Left lung (tissue), 10 donors: ENCODE data around the gene FEM1C. TPM values are rescaled to one million over a fixed set of nuclear protein-coding genes. Genes with fewer than 3 reads are reported as not detected.

ENCODE experiments used
- ATAC-seq: fragments of 200-7000 bp; cut with Tn5 transposase; one replicate; pipeline ENCODE4 v1.9.1; 2020; ENCODE audit warnings: moderate library complexity
- DNase-seq, 4 donors: peaks; one replicate each; pipeline ENCODE4 v3.0.0-alpha.2; 2013 to 2020
- H3K27ac ChIP-seq, 2 donors: fragments of 200-600 bp; sonication (generic) in 1 of 2; one replicate each; pipeline versions ENCODE4 v1.5.0 to v1.8.0; 2020 to 2021
- H3K27me3 ChIP-seq, 2 donors: fragments of 200-600 bp; sonication (generic) in 1 of 2; one replicate each; pipeline versions ENCODE4 v1.5.0 to v1.8.0; 2020 to 2021
- H3K36me3 ChIP-seq, 2 donors: fragments of 200-600 bp; sonication (generic) in 1 of 2; one replicate each; pipeline versions ENCODE4 v1.5.0 to v1.8.0; 2020 to 2021
- H3K4me1 ChIP-seq, 2 donors: fragments of 200-600 bp; one replicate each; pipeline ENCODE4 v1.8.0; 2021
- H3K4me3 ChIP-seq, 2 donors: fragments of 200-600 bp; sonication (generic) in 1 of 2; one replicate each; pipeline versions ENCODE4 v1.5.0 to v1.8.0; 2020 to 2021; ENCODE audit warnings: mild to moderate bottlenecking in 1 of 2
- H3K9me3 ChIP-seq, 2 donors: fragments of 200-600 bp; sonication (generic) in 1 of 2; one replicate each; pipeline versions ENCODE4 v1.5.0 to v1.8.0; 2020 to 2021
- CTCF ChIP-seq, 2 donors: fragments of 200-600 bp; sonication (generic) in 1 of 2; IDR thresholded peaks; one replicate each; pipeline versions ENCODE4 v1.5.0 to v1.8.0; 2021; ENCODE audit warnings: antibody characterized with exemption in 2 of 2
- intact Hi-C, 2 donors: fragments of 100-400 bp; cut with DNase I; formaldehyde crosslinking; loops; one replicate each; pipeline versions ENCODE4 v1.11.2 to v1.14.2; 2022
- polyA plus RNA-seq, 6 donors: library from polyadenylated mRNA; unstranded; fragments of 120-200 nt; gene quantifications; one replicate each; pipeline ENCODE4 v1.2.1, GENCODE V29; 2013; ENCODE audit not compliant: insufficient read length in 6 of 6
- total RNA-seq, 2 donors: library from RNA; stranded (reverse); fragmentation: NEBNext Ultra II Directional; extraction: Animal tissue kit (Norgen Biotek cat#: 25700); gene quantifications; one replicate each; pipeline ENCODE4 v1.2.1, GENCODE V29; 2021
- donor health status: DM: no; HTN: yes; CAD: no.
- donor health status: DM: no; HTN: no; CAD: no.

The FEM1C gene
- total and polyA plus RNA-seq, 8 donors = 21.1 to 28.7 (median 23.3) TPM

GRCh38 chr5:115516372-115516771, 28.2 kb downstream of the FEM1C start:
- no peak overlapping the region for H3K4me3 ChIP-seq
- intact Hi-C loops = no loop called here
- DNase-seq (no peak), ATAC-seq (no peak)
- no peaks in the 10 kb centered on the region for H3K4me1 ChIP-seq
- no peaks in the 10 kb centered on the region for H3K9me3 ChIP-seq
- no peak for TF ChIP-seq CTCF (IDR thresholded peaks at IDR 0.05)
- H3K27me3 ChIP-seq = no peaks in the 10 kb centered on the region
- no peak overlapping the region for H3K27ac ChIP-seq
- no peaks in the 10 kb centered on the region for H3K36me3 ChIP-seq

- intact Hi-C loops = no loop called here
- DNase-seq (no peak), ATAC-seq (no peak)
- no peaks in the 10 kb centered on the region for H3K36me3 ChIP-seq
- no peaks in the 10 kb centered on the region for H3K4me1 ChIP-seq
- no peak for TF ChIP-seq CTCF (IDR thresholded peaks at IDR 0.05)
- H3K27me3 ChIP-seq = no peaks in the 10 kb centered on the region
- no peak overlapping the region for H3K4me3 ChIP-seq
- no peak overlapping the region for H3K27ac ChIP-seq
- no peaks in the 10 kb centered on the region for H3K9me3 ChIP-seq
Measured at GRCh38 chr5:115514220-115514619, 30.4 kb downstream of the FEM1C start.

- Histone ChIP-seq H3K9me3 (no peaks in the 10 kb centered on the region), H3K4me1 (no peaks in the 10 kb centered on the region), H3K4me3 (no peak overlapping the region), H3K27me3 (no peaks in the 10 kb centered on the region), H3K27ac (no peak overlapping the region), H3K36me3 (no peaks in the 10 kb centered on the region)
- no peak for DNase-seq
- ATAC-seq = no peak
- TF ChIP-seq CTCF (IDR thresholded peaks at IDR 0.05) = no peak
- intact Hi-C loops = no loop called here
Measured at GRCh38 chr5:115511632-115512031, 32.9 kb downstream of the FEM1C start.

GRCh38 chr5:115510145-115510645, 34.4 kb downstream of the FEM1C start:
- no peak overlapping the region for H3K4me3 ChIP-seq
- H3K9me3 ChIP-seq = no peaks in the 10 kb centered on the region
- no peaks in the 10 kb centered on the region for H3K27me3 ChIP-seq
- intact Hi-C loops = no loop called here
- no peak for ATAC-seq
- no peaks in the 10 kb centered on the region for H3K36me3 ChIP-seq
- H3K4me1 ChIP-seq = no peaks in the 10 kb centered on the region
- TF ChIP-seq CTCF (IDR thresholded peaks at IDR 0.05) = no peak
- H3K27ac ChIP-seq = no peak overlapping the region
- DNase-seq = no peak

- H3K4me1 ChIP-seq = no peaks in the 10 kb centered on the region
- no peaks in the 10 kb centered on the region for H3K36me3 ChIP-seq
- no peak for TF ChIP-seq CTCF (IDR thresholded peaks at IDR 0.05)
- no peaks in the 10 kb centered on the region for H3K9me3 ChIP-seq
- H3K27me3 ChIP-seq = no peaks in the 10 kb centered on the region
- H3K4me3 ChIP-seq = no peak overlapping the region
- H3K27ac ChIP-seq = no peak overlapping the region
- no peak for ATAC-seq
- intact Hi-C loops = no loop called here
- DNase-seq = no peak
Measured at GRCh38 chr5:115509547-115509946, 35.0 kb downstream of the FEM1C start.
